Amniotic epithelial cell (primary cell): ENCODE results near the gene CCNG1.
"Not testable (repeated sequence)": the region's sequence is repeated elsewhere in the genome, so short reads cannot be mapped to it uniquely, and the experiment has no call there.

Source experiments
- DNase-seq: peaks from one replicate; pipeline ENCODE4 v3.0.0-alpha.2; 2010; ENCODE audit warnings: low read depth

CCNG1 gene, protein sequence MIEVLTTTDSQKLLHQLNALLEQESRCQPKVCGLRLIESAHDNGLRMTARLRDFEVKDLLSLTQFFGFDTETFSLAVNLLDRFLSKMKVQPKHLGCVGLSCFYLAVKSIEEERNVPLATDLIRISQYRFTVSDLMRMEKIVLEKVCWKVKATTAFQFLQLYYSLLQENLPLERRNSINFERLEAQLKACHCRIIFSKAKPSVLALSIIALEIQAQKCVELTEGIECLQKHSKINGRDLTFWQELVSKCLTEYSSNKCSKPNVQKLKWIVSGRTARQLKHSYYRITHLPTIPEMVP

DNA sequence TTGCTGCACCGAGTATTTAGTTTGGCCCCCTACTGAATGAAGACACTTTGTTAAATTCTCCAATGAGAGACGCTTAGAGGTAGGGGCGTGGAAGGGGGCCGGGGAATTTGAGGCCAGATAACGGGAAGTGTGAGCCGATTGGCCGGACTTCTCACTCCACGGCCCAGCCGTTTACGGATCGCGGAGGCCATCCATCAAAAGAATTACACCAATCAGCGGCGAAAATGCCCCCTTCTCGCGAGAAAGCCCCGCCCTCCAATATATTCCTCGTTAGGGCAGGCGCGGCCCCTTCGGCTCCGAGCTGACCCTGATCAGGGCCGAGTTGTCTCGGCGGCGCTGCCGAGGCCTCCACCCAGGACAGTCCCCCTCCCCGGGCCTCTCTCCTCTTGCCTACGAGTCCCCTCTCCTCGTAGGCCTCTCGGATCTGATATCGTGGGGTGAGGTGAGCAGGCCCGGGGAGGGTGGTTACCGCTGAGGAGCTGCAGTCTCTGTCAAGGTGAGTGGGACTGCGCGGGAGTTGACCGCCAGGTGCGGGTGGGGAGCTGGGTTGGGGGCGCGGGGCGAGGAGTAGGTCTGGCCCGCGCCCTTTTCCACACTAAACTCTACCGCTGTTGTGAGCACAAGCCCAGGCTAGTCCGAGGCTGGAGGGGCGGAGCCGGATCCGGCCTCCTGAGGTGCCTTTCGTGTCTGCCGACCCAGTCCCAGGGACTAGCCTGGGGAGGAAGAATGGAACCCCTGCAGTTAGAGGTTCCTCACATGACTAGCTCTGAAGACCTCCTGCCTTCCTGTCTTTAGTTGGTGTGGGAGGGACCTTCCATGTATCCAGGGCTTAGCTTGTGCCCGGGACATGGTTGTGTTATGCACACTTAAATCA is at the start of gene CCNG1:
CCNG1 (plus strand) TSS at position 287 of the 874 bp plus-strand sequence. CDS start 1,662 bp downstream, outside the sequence.
- DNase-seq: peak; percentile 93

DNA sequence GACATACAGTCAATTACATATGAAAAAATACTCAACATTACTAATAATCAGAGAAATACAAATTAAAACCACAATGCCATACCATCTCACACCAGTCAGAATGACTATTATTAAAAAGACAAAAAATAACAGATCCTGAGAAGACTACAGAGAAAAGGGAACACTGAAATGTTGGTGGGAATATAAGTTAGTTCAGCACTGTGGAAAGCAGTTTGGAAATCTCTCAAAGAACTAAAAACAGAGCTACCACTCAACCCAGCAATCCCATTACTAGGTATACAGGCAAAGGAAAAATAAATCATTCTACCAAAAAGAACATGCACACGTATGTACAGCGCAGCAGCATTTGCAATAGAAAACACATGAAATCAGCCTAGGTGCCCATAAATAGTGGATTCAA is 41.6 kb upstream of the CCNG1 start:
- DNase-seq: no peak

DNA sequence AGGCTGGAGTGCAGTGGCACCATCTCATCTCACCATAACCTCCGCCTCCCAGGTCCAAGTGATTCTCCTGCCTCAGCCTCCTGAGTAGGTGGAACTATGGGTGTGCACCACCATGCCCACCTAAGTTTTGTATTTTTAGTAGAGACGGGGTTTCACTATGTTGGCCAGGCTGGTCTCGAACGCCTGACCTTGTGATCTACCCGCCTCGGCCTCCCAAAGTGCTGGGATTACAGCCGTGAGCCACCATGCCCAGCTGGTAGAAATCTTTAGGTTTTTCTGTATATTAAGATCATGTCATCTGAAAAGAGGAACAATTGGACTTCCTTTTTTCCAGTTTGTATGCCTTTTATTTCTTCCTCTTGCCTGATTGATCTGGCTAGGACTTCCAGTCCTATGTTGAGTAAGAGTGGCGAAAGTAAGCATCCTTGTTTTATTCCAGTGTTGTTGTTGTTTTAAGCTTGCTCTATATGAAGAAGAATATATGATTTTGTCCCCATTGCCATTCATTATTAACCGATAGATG is 40.5 kb upstream of the CCNG1 start:
- not testable (repeated sequence) for DNase-seq

DNA sequence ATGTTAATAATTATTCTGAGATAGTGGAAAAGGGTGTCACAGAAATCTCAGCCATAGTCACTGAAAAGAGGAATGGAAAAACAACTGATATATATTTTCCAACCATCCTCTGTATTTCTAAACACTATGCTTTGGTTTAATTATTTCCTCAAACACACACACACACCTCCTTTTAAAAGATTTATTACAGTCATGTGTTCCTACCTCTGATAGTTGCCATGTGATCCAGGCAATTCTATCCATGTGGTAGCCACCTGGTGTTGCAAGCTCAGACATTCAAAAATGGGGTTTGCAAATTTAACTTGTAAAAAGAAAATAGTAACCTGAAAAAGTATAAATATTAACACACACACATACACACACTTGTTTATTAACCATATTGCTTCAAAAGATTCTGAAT is 40.0 kb upstream of the CCNG1 start:
- DNase-seq: no peak

DNA sequence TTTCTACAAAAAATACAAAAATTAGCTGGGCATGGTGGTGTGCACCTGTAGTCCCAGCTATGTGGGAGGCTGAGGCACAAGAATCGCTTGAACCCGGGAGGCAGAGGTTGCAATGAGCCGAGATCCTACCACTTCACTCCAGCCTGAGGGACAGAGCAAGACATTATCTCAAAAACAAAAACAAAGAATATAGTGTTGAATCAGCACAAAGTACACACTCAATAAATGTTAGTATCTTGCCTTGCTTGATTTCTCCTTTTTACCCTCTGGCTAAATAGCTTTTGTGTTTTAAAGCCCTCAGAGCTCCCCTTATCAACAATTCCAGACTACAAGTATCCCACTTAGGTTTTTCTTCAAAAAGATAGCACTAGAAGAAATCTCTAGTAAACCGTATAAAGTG is 37.5 kb upstream of the CCNG1 start:
- DNase-seq: no peak

DNA sequence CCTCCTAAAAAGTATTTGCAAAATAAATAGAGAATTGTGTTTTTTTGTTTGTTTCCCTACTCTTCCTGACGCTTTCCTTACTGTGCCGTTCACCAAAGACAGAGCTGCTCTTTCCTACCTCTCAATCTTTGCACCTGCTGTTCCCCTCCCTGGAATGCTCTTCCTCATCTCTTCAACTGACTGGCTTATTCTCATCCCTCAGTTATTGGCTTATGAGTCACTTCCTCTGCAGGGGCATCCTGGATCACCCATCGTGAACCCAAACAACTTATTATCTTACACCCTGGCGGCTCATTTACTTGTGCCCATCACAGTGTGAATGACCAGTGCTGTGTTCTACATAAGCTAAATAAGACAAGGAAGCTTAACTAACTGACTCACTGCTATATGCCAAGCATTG is 36.1 kb upstream of the CCNG1 start:
- no peak for DNase-seq

DNA sequence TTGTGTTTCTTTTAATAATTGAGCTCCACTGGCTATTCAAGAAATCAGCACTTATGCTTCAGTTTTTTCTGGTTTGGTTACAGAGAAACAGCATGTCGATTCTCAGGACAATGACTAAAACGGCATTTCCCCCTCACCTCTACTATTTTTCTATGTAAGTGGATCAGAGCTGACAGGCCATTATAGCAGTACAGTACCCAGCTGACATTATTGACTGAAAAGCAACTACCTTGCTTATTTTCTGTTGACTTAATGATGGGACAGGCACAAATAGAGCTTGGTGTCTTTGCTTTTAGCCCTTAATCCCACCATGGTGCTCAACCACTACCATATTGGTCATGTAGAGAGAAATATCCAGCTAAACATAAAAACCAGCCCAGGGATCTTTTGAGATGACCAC is 35.4 kb upstream of the CCNG1 start:
- no peak for DNase-seq

DNA sequence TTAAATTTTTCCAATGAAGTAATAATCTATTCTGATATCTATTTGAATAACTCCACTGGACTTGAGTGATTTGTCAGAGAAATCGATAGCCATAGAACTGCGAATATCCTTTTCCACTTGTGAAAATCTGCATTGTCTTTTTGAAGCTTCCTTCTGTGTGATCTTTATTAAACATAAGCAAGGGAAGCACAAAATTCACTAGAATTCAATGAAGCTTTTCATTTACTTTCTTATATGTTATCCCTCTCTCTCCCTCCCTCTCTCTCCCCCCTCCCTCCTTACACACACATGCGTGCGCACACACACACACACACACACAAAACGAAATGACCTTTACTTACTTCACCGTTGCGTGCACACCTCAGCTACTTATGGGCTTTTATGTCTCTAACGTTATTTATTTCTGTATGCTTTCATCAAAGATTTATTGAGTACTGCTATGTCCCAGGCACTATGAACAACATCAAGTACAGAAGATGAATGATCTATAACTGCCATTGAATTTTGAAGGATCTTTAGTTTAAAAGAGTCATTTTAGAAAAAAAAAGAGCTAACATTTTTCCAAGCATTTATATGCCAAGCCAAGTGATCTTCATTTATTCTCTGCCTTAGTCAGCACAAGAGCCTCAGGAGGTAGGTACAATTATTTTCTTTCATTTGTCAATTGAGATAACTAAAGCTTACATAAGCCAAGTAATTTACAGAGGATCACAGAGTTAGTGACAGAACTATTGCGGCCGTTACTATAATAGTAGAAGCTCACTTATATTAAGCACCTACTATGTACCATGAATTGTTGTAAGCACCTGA is 32.8 kb upstream of the CCNG1 start:
- DNase-seq: no peak

DNA sequence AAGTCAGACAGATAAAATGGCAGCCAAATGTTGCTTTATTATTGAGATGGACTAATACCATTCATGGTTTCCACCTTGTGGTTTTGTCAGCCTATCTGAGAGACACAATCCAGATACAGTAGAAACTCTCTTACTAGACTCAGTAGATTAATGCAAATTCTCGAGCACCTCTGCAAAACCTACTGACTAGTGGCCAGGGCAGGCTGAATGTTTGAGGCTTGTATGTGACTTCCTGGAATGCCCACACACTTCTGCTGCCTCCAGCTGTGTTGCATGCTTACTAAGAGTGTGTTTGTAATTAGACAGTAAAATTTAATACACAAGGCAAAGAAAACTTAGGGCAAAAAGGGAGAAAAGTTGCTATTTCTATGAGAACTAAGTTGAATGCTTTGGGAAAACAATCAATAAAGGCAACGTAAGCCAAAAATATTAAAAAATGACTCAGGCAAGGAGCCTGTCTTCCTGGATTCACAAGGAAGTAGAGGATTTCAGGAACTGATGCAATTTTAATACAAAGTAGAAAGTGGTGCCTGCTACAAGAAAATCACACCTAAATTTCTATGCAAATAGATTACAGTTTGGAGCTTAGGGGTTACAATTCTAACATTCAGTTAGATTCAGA is 30.2 kb upstream of the CCNG1 start:
- DNase-seq: peak; percentile 56

DNA sequence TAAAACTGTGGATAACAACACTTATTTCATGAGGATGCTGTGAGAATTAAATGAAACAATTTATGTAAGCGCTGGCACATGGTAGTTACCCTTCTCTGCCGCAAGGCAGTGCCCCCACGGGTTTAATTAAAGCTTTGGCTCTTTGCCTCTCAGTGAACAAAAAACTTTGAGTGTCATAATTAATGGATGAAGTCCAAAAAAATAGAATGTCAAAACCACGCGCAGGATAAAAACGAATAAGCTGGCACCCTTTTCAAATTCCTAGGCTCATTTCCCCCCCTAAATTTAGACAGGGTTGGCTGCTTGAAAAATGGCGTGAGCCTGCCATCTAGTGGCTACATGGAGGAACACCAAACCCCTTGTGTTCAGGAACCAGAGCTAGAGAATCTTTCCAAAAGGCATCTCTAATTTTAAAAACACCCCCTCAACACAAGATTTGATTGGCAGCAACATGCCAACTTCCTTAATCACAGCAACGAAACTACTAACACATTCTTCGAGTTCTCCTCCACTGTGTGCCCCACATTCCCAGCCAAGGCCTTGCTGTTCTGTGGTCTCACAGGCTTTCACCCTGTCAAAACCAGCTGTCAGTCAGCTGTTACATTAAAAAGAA is 29.0 kb upstream of the CCNG1 start:
- peak; percentile 40 for DNase-seq

DNA sequence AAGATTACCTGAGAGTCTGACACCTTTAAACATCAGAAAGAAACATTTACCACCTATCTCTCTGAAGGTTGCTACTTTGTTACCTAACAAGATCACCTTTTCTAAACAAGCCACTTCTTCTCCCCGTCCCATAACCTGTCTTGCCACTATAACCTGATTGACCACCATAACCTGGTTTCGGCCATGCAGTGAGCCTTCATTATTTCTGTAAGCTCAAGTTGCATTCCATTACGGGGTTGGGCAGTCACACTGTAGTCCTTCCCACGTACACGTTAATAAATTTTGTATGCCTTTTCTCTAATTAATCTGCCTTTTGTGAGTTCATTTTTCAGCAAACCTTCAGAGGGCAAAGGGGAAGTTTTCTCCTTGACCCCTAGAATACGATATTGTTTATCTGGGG is 28.0 kb upstream of the CCNG1 start:
- DNase-seq: no peak

DNA sequence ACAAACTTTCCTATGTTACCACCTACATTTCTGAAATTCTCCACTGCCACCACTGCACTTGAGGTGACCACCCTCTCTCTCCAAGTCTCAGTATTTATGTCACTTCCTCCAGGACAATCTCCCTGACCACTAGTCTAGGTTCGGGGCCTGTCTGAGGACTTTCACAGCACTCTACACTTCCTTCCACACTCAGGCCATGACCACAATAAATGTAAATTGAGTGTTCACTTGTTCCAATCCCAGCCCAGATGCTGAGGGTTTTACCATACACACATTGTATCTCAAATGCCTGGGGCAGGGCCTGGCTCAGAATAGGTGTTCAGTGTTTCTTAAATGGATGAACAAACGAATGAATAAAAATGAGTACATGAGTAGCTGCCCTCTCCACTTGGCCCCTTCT is 26.9 kb upstream of the CCNG1 start:
- no peak for DNase-seq

DNA sequence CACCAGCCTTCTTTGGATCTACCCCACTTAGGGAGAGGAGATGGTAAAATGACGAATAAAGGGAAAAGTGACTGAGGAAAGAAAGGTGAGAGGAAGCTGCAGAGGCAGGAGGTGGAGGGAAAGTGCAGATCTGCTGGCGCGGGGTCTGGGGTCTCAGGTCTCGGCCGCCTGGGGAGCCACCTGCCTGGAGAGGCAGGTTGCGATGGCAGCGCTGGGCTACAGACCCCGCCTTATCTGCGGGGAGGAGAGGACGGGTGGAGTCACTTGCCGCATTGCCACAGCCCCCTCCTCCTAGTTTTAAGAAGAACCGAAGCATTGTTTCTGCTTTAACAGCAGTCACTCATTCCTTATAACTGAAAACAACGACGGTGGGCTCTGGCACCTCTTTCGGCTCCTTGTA is 21.7 kb upstream of the CCNG1 start:
- DNase-seq: not testable (repeated sequence)

DNA sequence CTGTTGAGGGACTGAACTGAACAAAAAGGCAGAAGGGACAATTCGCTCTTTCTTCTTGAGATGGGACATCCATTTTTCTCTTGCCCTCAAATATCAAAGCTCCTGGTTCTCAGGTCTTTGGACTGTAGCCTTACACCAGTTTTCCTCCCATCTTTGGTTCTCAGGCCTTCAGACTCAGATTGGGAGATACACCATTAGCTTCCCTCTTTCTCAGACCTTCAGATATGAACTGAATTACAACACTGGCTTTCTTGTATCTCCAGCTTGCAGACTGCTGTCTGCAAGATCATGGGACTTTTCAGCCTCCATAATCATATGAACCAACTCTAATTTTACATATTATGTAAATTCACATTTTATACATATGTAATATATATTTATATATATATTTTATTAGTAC is 12.6 kb upstream of the CCNG1 start:
- no peak for DNase-seq

DNA sequence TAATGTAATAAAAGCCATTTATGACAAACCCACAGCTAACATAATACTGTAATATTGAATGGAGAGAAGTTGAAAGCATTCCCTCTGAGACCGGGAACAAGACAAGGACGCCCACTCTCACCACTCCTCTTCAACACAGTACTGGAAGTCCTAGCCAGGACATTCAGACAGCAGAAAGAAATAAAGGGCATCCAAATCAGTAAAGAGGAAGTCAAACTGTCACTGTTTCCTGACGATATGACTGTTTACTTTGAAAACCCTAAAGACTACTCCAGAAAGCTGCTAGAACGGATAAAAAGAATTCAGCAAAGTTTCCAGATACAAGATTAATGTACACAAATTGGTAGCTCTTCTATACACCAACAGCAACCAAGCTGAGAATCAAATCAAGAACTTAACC is 11.3 kb upstream of the CCNG1 start:
- not testable (repeated sequence) for DNase-seq

DNA sequence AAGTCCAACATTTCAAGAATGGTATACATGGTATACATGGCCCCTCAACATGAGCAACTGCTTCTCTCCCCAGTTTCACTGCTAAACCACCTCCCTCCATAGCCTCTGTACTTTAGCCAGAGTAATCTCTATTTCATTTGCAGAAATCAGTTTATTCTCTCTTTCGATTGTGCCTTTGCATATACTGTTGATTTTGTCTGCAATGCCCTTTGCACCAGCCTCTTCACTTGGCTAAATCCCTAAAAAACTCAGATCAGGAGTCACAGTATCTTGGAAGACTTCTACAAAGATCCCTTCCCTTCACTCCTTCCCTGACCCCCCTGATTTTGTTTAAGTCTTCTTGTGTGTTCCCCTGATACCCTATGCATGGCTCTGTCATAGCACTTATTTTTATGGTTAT is 4.9 kb upstream of the CCNG1 start:
- DNase-seq: no peak

DNA sequence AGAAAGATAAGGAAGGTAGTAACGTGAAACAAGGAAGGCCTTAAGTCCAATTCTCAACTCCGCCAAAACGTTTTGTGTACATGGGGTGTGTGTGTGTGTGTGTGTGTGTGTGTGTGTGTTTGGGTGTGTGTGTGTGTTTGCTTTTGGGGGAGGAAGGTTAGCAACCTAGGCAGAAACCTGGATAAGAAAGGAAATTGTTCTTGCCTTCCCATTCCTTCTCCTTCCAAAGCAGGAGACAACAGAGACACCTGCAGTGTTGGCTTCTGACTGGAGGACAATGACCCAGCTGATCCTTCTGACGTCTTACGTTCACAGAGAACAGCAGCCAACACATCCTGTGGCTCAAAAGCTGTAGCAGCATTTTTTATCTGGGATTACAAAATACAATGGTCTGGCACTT is 4.1 kb upstream of the CCNG1 start:
- DNase-seq: no peak

DNA sequence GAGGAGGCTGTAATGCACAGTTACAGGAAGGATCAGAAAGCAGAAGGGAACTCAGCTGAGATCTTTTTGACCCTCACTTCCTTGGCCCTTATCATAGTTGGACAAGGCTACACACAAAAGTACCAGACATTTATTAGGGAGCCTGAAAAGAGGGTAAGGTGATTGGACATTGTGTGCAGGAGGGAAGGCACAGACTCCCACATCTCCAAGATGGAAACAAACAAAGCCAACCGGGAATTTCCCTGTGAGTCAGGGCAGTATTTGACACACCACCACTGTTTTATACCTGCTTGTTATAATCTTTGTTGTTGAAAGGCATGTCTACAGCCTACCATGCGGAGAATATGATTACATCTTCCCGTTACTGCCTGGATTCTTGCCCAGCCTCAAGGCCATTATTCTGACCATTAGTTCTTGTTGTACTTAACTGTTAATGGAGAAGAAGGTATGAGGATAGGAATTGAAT is 3.0 kb upstream of the CCNG1 start:
- peak; percentile 68 for DNase-seq

DNA sequence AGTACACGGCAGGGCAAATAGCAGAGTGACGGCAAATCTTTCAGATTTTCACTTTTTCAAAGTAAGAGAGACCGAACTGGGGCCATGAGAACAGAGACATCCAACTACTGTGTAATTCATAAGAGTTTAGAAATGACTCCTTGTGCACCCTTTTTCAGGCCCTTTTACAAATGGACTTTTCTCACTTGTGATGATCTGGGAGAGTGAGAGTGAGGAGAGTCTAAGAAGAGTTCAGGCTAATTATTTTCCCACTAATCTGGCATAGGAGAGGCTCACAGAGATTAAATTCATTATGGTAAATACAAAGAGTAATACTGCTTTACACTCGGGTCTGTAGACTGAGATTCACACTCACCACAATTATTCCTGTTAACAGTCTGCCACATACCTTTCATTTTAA is 880 bp upstream of the CCNG1 start:
- DNase-seq: no peak

DNA sequence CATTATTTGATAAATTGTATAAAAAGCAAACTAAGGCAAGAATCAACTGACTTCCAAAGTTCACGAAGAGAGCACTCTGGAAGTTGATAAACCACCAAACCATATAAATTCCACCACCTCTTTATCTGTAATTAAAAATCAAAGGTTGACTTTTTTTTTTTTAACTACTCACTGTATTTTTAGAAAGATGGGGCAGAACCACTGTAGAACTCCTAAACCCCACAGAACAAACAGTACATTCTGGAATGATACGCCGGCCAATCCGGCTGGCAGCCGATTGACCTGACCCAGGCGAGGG is 435 bp upstream of the CCNG1 start:
- DNase-seq: no peak

DNA sequence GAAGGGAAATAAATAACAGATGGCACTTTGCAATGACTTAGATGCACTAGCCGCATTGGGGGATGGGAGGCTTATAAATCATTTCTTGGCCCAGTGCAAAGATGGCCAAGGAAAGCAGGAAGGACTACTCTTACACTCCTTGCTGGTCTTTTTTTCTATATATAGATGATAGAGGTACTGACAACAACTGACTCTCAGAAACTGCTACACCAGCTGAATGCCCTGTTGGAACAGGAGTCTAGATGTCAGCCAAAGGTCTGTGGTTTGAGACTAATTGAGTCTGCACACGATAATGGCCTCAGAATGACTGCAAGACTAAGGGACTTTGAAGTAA is 1.7 kb downstream of the CCNG1 start:
- DNase-seq: peak; percentile 36

DNA sequence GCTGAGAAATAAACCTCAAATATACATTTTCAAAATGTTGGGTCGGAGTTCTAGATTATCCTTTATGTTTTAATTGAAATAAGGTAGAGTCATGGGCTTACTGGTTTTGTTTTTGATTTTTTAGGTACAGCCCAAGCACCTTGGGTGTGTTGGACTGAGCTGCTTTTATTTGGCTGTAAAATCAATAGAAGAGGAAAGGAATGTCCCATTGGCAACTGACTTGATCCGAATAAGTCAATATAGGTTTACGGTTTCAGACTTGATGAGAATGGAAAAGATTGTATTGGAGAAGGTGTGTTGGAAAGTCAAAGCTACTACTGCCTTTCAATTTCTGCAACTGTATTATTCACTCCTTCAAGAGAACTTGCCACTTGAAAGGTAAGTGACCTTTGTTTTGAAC is 3.6 kb downstream of the CCNG1 start:
- DNase-seq: no peak
